Progenitor cell of endocrine pancreas (in vitro differentiated cells): ENCODE results near the gene ITGB1BP2. TPM values are rescaled to one million over a fixed set of nuclear protein-coding genes. Genes with fewer than 3 reads are reported as not detected.

ENCODE experiments used
- total RNA-seq: library from RNA; stranded (reverse); gene quantifications from 2 replicates; pipeline ENCODE4 v1.2.1, GENCODE V29; 2021

ITGB1BP2 gene
- total RNA-seq, 1 donor from 2014 or later: 5.8 TPM

Other genes with a start within 250 kb of the ITGB1BP2 start
- gene SNX12, start 233.4 kb upstream of the ITGB1BP2 start, total RNA-seq: 68.9 and 77.0 TPM in 2 replicates
- 35.1 and 41.0 TPM in 2 replicates for gene FOXO4, start 205.9 kb upstream of the ITGB1BP2 start, total RNA-seq
- not detected in 2 replicates for gene CXorf65, start 195.0 kb upstream of the ITGB1BP2 start, total RNA-seq
- 0.16 and 0.41 TPM in 2 replicates for gene IL2RG, start 190.2 kb upstream of the ITGB1BP2 start, total RNA-seq
- 106 and 123 TPM in 2 replicates for gene MED12, start 183.2 kb upstream of the ITGB1BP2 start, total RNA-seq
- gene NLGN3, start 156.9 kb upstream of the ITGB1BP2 start, total RNA-seq: 5.9 and 7.8 TPM in 2 replicates
- 22.2 and 23.6 TPM in 2 replicates for gene GJB1, start 78.5 kb upstream of the ITGB1BP2 start, total RNA-seq
- 88.9 and 92.4 TPM in 2 replicates for gene ZMYM3, start 47.6 kb upstream of the ITGB1BP2 start, total RNA-seq
- 754 and 795 TPM in 2 replicates for gene NONO, start 18.1 kb upstream of the ITGB1BP2 start, total RNA-seq
- 34.6 and 38.6 TPM in 2 replicates for gene TAF1, start 64.6 kb downstream of the ITGB1BP2 start, total RNA-seq
- 143 and 146 TPM in 2 replicates for gene OGT, start 231.4 kb downstream of the ITGB1BP2 start, total RNA-seq